Pancreas (tissue), 10 donors: ENCODE results near the gene SRRM1. TPM values are rescaled to one million over a fixed set of nuclear protein-coding genes. Genes with fewer than 3 reads are reported as not detected.
A peak's percentile ranks its signal among the peaks of the same experiment; 100 is the strongest.

Source experiments
- ATAC-seq, 4 donors: fragments of 200-7000 bp; cut with Tn5 transposase; one replicate each; pipeline versions ENCODE4 v1.8.0 to v1.9.1; 2020; ENCODE audit warnings: mild to moderate bottlenecking in 4 of 4, moderate library complexity in 4 of 4
- DNase-seq, 6 donors: peaks; one replicate each; pipeline ENCODE4 v3.0.0-alpha.2; 2020
- FAIRE-seq: peaks from 2 replicates; lab custom pipeline; 2012; peaks lifted over from hg19 to GRCh38; lab: Jason Lieb, UNC
- H3K27ac ChIP-seq, 4 donors: fragments of 200-600 bp; sonication (generic); 1 replicate in 3 of 4; 2 replicates in 1 of 4; pipeline versions ENCODE4 v1.5.0 to v1.8.0; 2020
- H3K27me3 ChIP-seq, 4 donors: fragments of 200-600 bp; one replicate each; pipeline ENCODE4 v1.8.0; 2021
- H3K36me3 ChIP-seq, 3 donors: fragments of 200-600 bp; sonication (generic) in 1 of 3; one replicate each; pipeline versions ENCODE4 v1.5.0 to v1.8.0; 2020 to 2021
- H3K4me1 ChIP-seq, 3 donors: fragments of 200-600 bp; one replicate each; pipeline ENCODE4 v1.8.0; 2021
- H3K4me3 ChIP-seq, 4 donors: fragments of 200-600 bp; sonication (generic) in 2 of 4; one replicate each; pipeline versions ENCODE4 v1.5.0 to v1.8.0; 2020 to 2021
- H3K9me3 ChIP-seq, 4 donors: fragments of 200-600 bp; one replicate each; pipeline ENCODE4 v1.8.0; 2021
- CTCF ChIP-seq, 4 donors: fragments of 200-600 bp; sonication (generic) in 3 of 4; IDR thresholded peaks; one replicate each; pipeline versions ENCODE4 v1.5.0 to v1.8.0; 2021; ENCODE audit warnings: antibody characterized with exemption in 4 of 4
- WGBS, 2 donors: extraction: QIAGEN DNeasy Blood & Tissue Kit; methylation state at CpG; one replicate each; pipeline ENCODE4 v1.1.7; 2013; 5-methylcytosine and 5-hydroxymethylcytosine counted together
- intact Hi-C, 3 donors: fragments of 100-400 bp; cut with DNase I; formaldehyde crosslinking; loops; one replicate each; pipeline versions ENCODE4 v1.11.1 to v1.14.2; 2022
- polyA plus RNA-seq, 2 donors: library from polyadenylated mRNA; stranded (reverse); fragments of 200-250 nt; gene quantifications; one replicate each; pipeline ENCODE4 v1.2.3, GENCODE V29; 2013
- total RNA-seq, 6 donors: library from RNA; stranded (reverse); fragmentation: NEBNext Ultra II Directional in 4 of 6; extraction: Animal tissue kit (Norgen Biotek cat#: 25700) in 4 of 6; gene quantifications; one replicate each; pipeline versions ENCODE4 v1.2.1 to v1.2.4, GENCODE V29; 2021 to 2023
- donor health status: healthy with polysubstance abuse.
- donor health status: DM: no; HTN: no; CAD: no; lungs with moderate emphysema.
- donor health status: DM: no; HTN: no; CAD: no.
- donor health status: control.
- donor health status: control.
- donor health status: Bipolar disorder and iron deficiency.
- donor health status: DM: yes; HTN: yes; CAD: no.
- donor health status: DM: no; HTN: no; CAD: no.
- donor health status: DM: no; HTN: no; CAD: no.
- donor health status: DM: yes; HTN: yes; CAD: no.

Gene SRRM1
- total and polyA plus RNA-seq, 8 donors = 34.3 to 71.3 (median 55.3) TPM

- WGBS, 2 donors = 86% methylated on average over 10 of the region's 10 CpGs
- FAIRE-seq (no peak), DNase-seq (no peak), ATAC-seq (no peak)
- H3K4me1 ChIP-seq = no peaks in the 10 kb centered on the region
- H3K27me3 ChIP-seq = no peaks in the 10 kb centered on the region
- H3K9me3 ChIP-seq = no peaks in the 10 kb centered on the region
- no peaks in the 10 kb centered on the region for H3K36me3 ChIP-seq
- no peak overlapping the region for H3K4me3 ChIP-seq
- intact Hi-C loops = no loop called here
- no peak overlapping the region for H3K27ac ChIP-seq
- TF ChIP-seq CTCF (IDR thresholded peaks at IDR 0.05) = no peak
Measured at GRCh38 chr1:24692351-24692980, 49.4 kb downstream of the SRRM1 start.

- intact Hi-C loops = no loop called here
- FAIRE-seq (no peak), ATAC-seq (no peak), DNase-seq (no peak)
- no peak overlapping the region for H3K4me3 ChIP-seq
- no peaks in the 10 kb centered on the region for H3K27me3 ChIP-seq
- TF ChIP-seq CTCF (IDR thresholded peaks at IDR 0.05) = no peak
- no peaks in the 10 kb centered on the region for H3K9me3 ChIP-seq
- H3K36me3 ChIP-seq = no peaks in the 10 kb centered on the region
- H3K4me1 ChIP-seq = no peaks in the 10 kb centered on the region
- WGBS, 2 donors = 38 to 60% methylated on average over 5 of the region's 5 CpGs
- H3K27ac ChIP-seq = no peak overlapping the region
Measured at GRCh38 chr1:24693827-24694379, 50.8 kb downstream of the SRRM1 start.

GRCh38 chr1:24694380-24694843 lies 51.3 kb downstream of the SRRM1 start:
- Histone ChIP-seq H3K4me1 (no peaks in the 10 kb centered on the region), H3K27ac (no peak overlapping the region), H3K9me3 (no peaks in the 10 kb centered on the region), H3K4me3 (no peak overlapping the region), H3K36me3 (no peaks in the 10 kb centered on the region), H3K27me3 (no peaks in the 10 kb centered on the region)
- ATAC-seq = peak in 2 of 4 donors; percentile 50 to 71
- WGBS, 2 donors = 28 to 35% methylated on average over 6 of the region's 6 CpGs
- no peak for DNase-seq
- intact Hi-C loops = no loop called here
- no peak for TF ChIP-seq CTCF (IDR thresholded peaks at IDR 0.05)
- no peak for FAIRE-seq

- TF ChIP-seq CTCF (IDR thresholded peaks at IDR 0.05) = no peak
- no peaks in the 10 kb centered on the region for H3K36me3 ChIP-seq
- H3K27ac ChIP-seq = no peak overlapping the region
- no peak overlapping the region for H3K4me3 ChIP-seq
- no peaks in the 10 kb centered on the region for H3K27me3 ChIP-seq
- ATAC-seq (no peak), FAIRE-seq (no peak), DNase-seq (no peak)
- no peaks in the 10 kb centered on the region for H3K9me3 ChIP-seq
- no peaks in the 10 kb centered on the region for H3K4me1 ChIP-seq
- 84 to 90% methylated on average over 7 of the region's 7 CpGs for WGBS, 2 donors
- intact Hi-C loops = no loop called here
Measured at GRCh38 chr1:24695202-24695974, 52.3 kb downstream of the SRRM1 start.
